Measurements from ENCODE around the gene SEC14L2.
A peak's percentile ranks its signal among the peaks of the same experiment; 100 is the strongest.

The SEC14L2 gene

GRCh38 chr22:30423959-30424533, 27.2 kb downstream of the SEC14L2 start:
- no peaks in the 10 kb centered on the region for H3K79me2 ChIP-seq
- H3K4me1 ChIP-seq = peaks cover 6% of the 10 kb centered on the region
- peak overlapping the region; percentile 77 for H3K4me2 ChIP-seq (ENCODE audit: low read length)
- peak overlapping the region; percentile 63 for H3K4me3 ChIP-seq (ENCODE audit: low read depth, low read length)
- H3K9me3 ChIP-seq (ENCODE audit: control insufficient read depth, low read length) = no peaks in the 10 kb centered on the region
- TF ChIP-seq CTCF (IDR thresholded peaks at IDR 0.05) = no peak
- H2AFZ ChIP-seq = peak overlapping the region; percentile 71
- H3K36me3 ChIP-seq (ENCODE audit: control insufficient read depth, insufficient read depth, low read length) = no peaks in the 10 kb centered on the region
- no peaks in the 10 kb centered on the region for H3K27me3 ChIP-seq (ENCODE audit: control insufficient read depth, insufficient read depth, low read length)
- H3K27ac ChIP-seq = peak overlapping the region; percentile 90
- H3K9ac ChIP-seq = no peak overlapping the region

GRCh38 chr22:30424534-30425326, 27.9 kb downstream of the SEC14L2 start:
- H3K79me2 ChIP-seq = no peaks in the 10 kb centered on the region
- peak overlapping the region; percentile 77 for H3K4me2 ChIP-seq (ENCODE audit: low read length)
- no peaks in the 10 kb centered on the region for H3K9me3 ChIP-seq (ENCODE audit: control insufficient read depth, low read length)
- no peaks in the 10 kb centered on the region for H3K27me3 ChIP-seq (ENCODE audit: control insufficient read depth, insufficient read depth, low read length)
- no peaks in the 10 kb centered on the region for H3K36me3 ChIP-seq (ENCODE audit: control insufficient read depth, insufficient read depth, low read length)
- H3K4me1 ChIP-seq = peaks cover 6% of the 10 kb centered on the region
- H2AFZ ChIP-seq = peak overlapping the region; percentile 71
- H3K27ac ChIP-seq = peak overlapping the region; percentile 90
- H3K4me3 ChIP-seq (ENCODE audit: low read depth, low read length) = peak overlapping the region; percentile 63
- no peak for TF ChIP-seq CTCF (IDR thresholded peaks at IDR 0.05)
- no peak overlapping the region for H3K9ac ChIP-seq

- Histone ChIP-seq H3K4me3 (ENCODE audit: low read depth, low read length) (peak overlapping the region; percentile 69), H3K79me2 (no peaks in the 10 kb centered on the region), H3K36me3 (ENCODE audit: control insufficient read depth, insufficient read depth, low read length) (no peaks in the 10 kb centered on the region), H2AFZ (peak overlapping the region; percentile 83), H3K9me3 (ENCODE audit: control insufficient read depth, low read length) (no peaks in the 10 kb centered on the region), H3K4me1 (peaks cover 6% of the 10 kb centered on the region), H3K27ac (peak overlapping the region; percentile 13), H3K4me2 (ENCODE audit: low read length) (peak overlapping the region; percentile 80), H3K9ac (no peak overlapping the region), H3K27me3 (ENCODE audit: control insufficient read depth, insufficient read depth, low read length) (no peaks in the 10 kb centered on the region)
- no peak for TF ChIP-seq CTCF (IDR thresholded peaks at IDR 0.05)
These were observed 28.5 kb downstream of the SEC14L2 start for GRCh38 chr22:30425327-30425615.

- H3K27ac ChIP-seq = peak within 1 kb of the TSS; percentile 13
- peak; percentile 9 for TF ChIP-seq CTCF (IDR thresholded peaks at IDR 0.05)
- H3K4me1 ChIP-seq = peaks cover 6% of the 10 kb centered on the region
- H3K9me3 ChIP-seq (ENCODE audit: control insufficient read depth, low read length) = no peaks in the 10 kb centered on the region
- H3K4me2 ChIP-seq (ENCODE audit: low read length) = peak within 1 kb of the TSS; percentile 80
- H2AFZ ChIP-seq = peak within 1 kb of the TSS; percentile 83
- H3K27me3 ChIP-seq (ENCODE audit: control insufficient read depth, insufficient read depth, low read length) = no peaks in the 10 kb centered on the region
- no peak within 1 kb of the TSS for H3K9ac ChIP-seq
- H3K4me3 ChIP-seq (ENCODE audit: low read depth, low read length) = peak within 1 kb of the TSS; percentile 69
- H3K79me2 ChIP-seq = no peaks in the 10 kb centered on the region
- H3K36me3 ChIP-seq (ENCODE audit: control insufficient read depth, insufficient read depth, low read length) = no peaks in the 10 kb centered on the region
These were observed 29.0 kb downstream of the SEC14L2 start, which contains the start of gene MTFP1 for GRCh38 chr22:30425616-30426387. MTFP1 (plus strand) TSS chr22:30425768; CDS start chr22:30425880, 112 bp downstream.

Data from parathyroid adenoma (tissue), 2 donors.